Kidney epithelial cell (primary cell): ENCODE measurements around the gene RPTOR. TPM values are rescaled to one million over a fixed set of nuclear protein-coding genes. Genes with fewer than 3 reads are reported as not detected.
"Not testable (repeated sequence)": the region's sequence is repeated elsewhere in the genome, so short reads cannot be mapped to it uniquely, and the experiment has no call there.

Source experiments
- DNase-seq: peaks from one replicate; pipeline ENCODE4 v3.0.0-alpha.2; 2010; ENCODE audit warnings: low read depth
- H3K27me3 ChIP-seq: 2 replicates; pipeline ENCODE4 v1.6.0; 2011; ENCODE audit warnings: low read length; ENCODE audit not compliant: control insufficient read depth, insufficient read depth
- H3K36me3 ChIP-seq: 2 replicates; pipeline ENCODE4 v1.5.1; 2011; ENCODE audit warnings: low read length; ENCODE audit not compliant: control insufficient read depth, insufficient read depth
- H3K4me3 ChIP-seq: 2 replicates; pipeline ENCODE4 v1.5.1; 2011; ENCODE audit warnings: low read depth, mild to moderate bottlenecking, control low read depth, low read length
- CTCF ChIP-seq: IDR thresholded peaks from 2 replicates; pipeline ENCODE4 v1.5.1; 2011; ENCODE audit warnings: mild to moderate bottlenecking, moderate library complexity, low read length, control low read depth, inconsistent platforms; ENCODE audit not compliant: insufficient read depth, poor library complexity, severe bottlenecking
- total RNA-seq: library from RNA; depleted of rRNA; stranded (reverse); fragments of >200 nt; gene quantifications from 2 replicates; pipeline ENCODE4 v1.2.3, GENCODE V29; 2015

RPTOR gene
- total RNA-seq, 1 donor from 2014 or later = 22.7 TPM

DNA sequence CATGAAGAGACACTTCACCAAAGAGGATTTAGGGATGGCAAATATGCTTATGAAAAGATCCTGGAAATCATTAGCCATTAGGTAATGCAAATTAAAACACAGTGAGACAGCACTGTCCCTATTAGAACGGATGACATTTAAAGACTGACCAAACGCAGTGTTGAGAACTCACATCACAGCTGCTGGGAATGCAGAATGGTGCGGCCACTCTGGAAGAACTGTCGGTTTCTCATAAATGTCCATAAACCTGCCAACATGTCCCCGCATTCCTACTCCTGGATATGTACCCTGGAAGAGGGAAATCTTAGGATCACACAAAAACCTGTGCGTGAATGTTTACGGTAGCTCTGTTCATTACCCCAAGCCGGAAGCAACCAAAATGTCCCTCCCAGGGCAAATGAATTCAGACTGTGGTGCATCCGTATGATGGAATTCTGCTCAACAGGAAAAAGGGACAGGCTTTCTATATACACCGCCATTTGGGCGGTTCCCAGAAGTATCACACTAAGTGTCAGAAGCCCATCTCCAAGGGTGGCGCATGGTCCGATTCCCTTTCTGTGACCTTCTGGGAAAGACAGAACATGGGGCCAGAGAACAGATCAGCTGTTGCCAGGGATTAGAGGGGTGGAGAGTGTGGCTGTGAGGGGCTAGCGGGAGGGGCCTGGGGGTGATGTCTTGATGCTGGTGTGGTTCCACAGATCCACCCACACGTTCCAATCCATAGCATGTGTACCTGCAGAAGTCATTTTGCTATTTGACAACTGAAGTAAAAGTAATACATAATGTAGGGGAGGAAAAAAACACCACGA, 249.8 kb downstream of the RPTOR start:
- no peaks in the 10 kb centered on the region for H3K27me3 ChIP-seq
- no peak overlapping the region for H3K4me3 ChIP-seq
- no peak for TF ChIP-seq CTCF
- no peaks in the 10 kb centered on the region for H3K36me3 ChIP-seq
- no peak for DNase-seq

- TF ChIP-seq CTCF = no peak
- H3K4me3 ChIP-seq = no peak overlapping the region
- no peak for DNase-seq
- no peaks in the 10 kb centered on the region for H3K36me3 ChIP-seq
- no peaks in the 10 kb centered on the region for H3K27me3 ChIP-seq
Observed at GRCh38 chr17:80795090-80795580, 250.5 kb downstream of the RPTOR start.

DNA sequence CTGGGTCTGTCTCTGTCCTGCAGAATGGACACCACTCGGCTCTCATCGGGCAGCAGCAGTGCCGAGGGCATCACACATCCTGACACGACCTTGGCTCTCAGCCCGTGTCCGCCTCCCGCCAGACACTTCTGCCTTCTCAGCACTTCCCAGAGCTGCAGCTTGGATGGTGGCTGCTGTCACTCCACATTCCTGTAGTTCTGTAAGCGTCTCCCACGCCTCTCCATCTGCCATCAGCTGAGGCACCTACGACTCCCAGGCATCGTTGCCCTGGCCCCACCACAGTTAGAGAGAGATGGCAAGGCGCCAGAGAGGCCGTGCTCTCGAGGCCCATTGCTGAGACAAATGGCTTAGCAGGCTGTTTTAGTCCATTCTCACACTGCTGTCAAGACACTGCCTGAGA, 251.1 kb downstream of the RPTOR start:
- Histone ChIP-seq H3K27me3 (no peaks in the 10 kb centered on the region), H3K36me3 (no peaks in the 10 kb centered on the region), H3K4me3 (no peak overlapping the region)
- TF ChIP-seq CTCF = no peak
- no peak for DNase-seq

DNA sequence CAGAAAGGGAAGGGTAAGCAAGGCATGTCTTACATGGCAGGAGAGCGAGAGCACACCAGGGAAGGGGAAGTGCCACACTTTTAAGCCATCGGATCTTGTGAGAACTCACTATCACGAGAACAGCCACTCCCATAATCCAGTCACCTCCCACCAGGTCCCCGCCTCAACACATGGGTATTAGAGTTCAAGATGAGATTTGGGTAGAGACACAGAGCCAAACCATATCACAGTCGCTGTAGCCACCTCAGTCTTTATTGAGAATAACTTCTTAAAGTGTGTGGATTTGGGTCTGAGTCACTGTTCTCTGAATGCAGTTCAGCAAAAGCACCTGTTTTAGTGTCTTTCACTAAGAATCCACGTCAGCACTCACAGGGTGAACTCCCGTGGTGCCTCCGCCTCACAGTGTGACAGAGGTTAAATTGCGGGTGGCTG, 251.8 kb downstream of the RPTOR start:
- Histone ChIP-seq H3K4me3 (no peak overlapping the region), H3K27me3 (no peaks in the 10 kb centered on the region), H3K36me3 (no peaks in the 10 kb centered on the region)
- no peak for DNase-seq
- no peak for TF ChIP-seq CTCF

DNA sequence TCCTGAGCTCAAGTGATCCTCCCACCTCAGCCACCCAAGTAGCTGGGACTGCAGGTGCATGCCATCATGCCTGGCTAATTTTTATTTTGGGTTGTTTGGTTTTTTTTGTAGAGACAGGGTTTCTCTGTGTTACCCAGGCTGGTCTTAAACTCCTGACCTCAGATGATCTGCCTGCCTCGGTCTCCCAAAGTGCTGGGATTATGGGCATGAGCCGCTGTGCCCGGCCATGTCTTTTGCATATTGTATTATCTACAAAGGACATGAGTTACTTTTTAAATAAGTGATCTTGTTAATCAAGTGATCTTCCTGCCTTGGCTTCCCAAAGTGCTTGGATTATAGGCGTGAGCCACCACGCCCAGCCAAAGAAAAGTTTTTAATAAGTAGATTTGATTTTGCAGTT, 252.6 kb downstream of the RPTOR start:
- not testable (repeated sequence) for DNase-seq, H3K4me3 ChIP-seq, H3K36me3 ChIP-seq, H3K27me3 ChIP-seq

DNA sequence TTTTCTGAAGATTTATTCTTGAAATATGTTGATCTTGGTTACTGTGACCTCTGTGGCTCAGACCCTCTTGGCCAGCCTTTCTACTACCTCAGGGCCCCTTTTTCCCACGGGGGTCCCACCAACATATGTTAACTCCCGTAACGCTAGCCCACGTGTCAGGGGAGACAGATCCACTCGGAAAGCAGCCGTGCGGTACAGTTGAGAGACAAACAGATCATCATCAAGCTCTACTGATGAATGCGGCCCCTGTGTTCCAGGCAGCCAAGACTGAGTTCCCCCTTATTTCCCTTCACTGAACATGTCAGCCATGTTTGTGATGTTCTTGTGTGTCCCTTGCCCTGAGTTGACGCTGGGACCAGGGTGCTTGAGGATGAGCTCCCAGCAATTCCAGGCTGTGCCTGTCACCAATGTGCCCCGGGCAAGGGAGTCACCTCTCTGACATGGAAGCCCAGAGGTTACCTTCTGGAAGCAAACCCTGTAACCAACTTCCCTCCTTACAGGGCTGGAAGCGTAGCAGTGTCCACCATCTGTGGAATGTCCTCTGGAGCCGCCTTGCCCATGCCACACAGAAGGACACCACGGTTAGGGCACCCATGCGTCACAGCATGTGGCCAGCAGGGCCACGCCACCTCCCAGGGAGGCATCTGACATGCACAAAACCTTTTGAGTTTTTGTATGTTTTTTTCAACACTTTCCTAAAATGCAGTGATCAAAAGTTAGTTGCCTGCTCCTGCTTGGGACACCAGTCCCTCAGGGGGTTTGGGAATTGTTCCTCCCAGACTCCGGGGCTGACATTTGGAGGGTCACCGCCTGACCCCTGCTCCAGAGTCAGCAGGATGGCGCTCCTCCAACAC, 253.3 kb downstream of the RPTOR start:
- no peaks in the 10 kb centered on the region for H3K36me3 ChIP-seq
- no peak for TF ChIP-seq CTCF
- no peak for DNase-seq
- H3K4me3 ChIP-seq = no peak overlapping the region
- H3K27me3 ChIP-seq = no peaks in the 10 kb centered on the region
